IPS-15b (cell line): ENCODE results near the gene INTS7.
"Not testable (repeated sequence)": the region's sequence is repeated elsewhere in the genome, so short reads cannot be mapped to it uniquely, and the experiment has no call there.

Experiments
- H3K27me3 ChIP-seq: one replicate; pipeline ENCODE4 v1.6.1; 2013; ENCODE audit warnings: low read length; ENCODE audit not compliant: control insufficient read depth, insufficient read depth
- H3K36me3 ChIP-seq: one replicate; pipeline ENCODE4 v1.6.1; 2013; ENCODE audit warnings: low read length; ENCODE audit not compliant: control insufficient read depth, insufficient read depth
- H3K4me1 ChIP-seq: one replicate; pipeline ENCODE4 v1.6.1; 2013; ENCODE audit warnings: mild to moderate bottlenecking, low read length; ENCODE audit not compliant: control insufficient read depth, insufficient read depth
- H3K4me3 ChIP-seq: one replicate; pipeline ENCODE4 v1.5.1; 2013; ENCODE audit warnings: low read depth, low read length
- H3K9ac ChIP-seq: one replicate; pipeline ENCODE4 v1.6.1; 2013; ENCODE audit warnings: low read depth, mild to moderate bottlenecking, low read length
- H3K9me3 ChIP-seq: one replicate; pipeline ENCODE4 v1.6.1; 2013; ENCODE audit warnings: mild to moderate bottlenecking, low read length; ENCODE audit not compliant: control insufficient read depth, insufficient read depth

The INTS7 gene

GRCh38 chr1:211924256-211924655 is 111.1 kb downstream of the INTS7 start:
- Histone ChIP-seq H3K4me1 (peaks cover 14% of the 10 kb centered on the region), H3K36me3 (no peaks in the 10 kb centered on the region), H3K9ac (no peak overlapping the region), H3K27me3 (no peaks in the 10 kb centered on the region), H3K9me3 (no peaks in the 10 kb centered on the region), H3K4me3 (no peak overlapping the region)

DNA sequence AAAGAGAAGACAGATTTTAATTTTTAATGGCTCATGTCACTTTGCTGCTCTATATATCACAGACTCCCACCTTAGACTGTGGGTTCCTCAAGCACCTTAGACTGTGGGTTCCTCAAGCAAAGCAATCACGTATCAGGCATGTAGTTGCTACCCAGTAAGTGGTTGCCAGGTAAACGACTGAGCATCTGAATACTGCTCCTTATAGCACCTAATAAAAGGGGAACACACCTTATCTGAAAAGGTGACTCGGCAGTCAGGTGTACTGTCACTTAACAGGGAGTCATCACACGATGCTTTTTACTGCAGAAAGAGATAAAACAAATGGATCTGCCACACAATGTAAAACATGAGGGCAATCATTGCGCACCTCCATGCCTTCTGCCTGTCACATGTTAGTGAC is 112.3 kb downstream of the INTS7 start:
- Histone ChIP-seq H3K4me3 (no peak overlapping the region), H3K36me3 (no peaks in the 10 kb centered on the region), H3K27me3 (no peaks in the 10 kb centered on the region), H3K9me3 (no peaks in the 10 kb centered on the region), H3K9ac (no peak overlapping the region), H3K4me1 (peaks cover 2% of the 10 kb centered on the region)

DNA sequence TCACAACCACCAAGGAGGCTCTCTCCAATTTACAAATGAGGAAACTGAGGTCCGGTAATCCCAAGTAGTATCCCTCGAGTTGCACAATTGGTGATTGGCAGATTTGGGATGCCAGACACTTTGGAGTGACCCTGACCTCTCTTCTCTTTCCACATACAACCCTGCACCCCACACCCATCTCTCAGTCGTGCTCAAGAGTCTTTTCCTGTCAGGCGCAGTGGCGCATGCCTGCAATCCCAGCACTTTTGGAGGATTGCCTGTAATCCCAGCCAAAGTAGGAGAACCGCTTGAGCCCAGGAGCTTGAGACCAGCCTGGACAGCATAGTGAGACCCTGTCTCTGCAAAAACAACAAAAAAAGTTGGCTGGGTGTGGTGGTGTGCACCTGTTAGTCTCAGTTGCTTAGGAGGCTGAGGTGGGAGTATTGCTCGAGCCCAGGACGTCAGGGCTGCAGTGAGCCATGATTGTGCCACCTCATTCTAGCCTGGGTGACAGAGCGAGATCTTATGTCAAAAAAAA is 113.7 kb downstream of the INTS7 start:
- Histone ChIP-seq H3K36me3 (no peaks in the 10 kb centered on the region), H3K9ac (no peak overlapping the region), H3K9me3 (no peaks in the 10 kb centered on the region), H3K27me3 (peaks cover 2% of the 10 kb centered on the region), H3K4me1 (no peaks in the 10 kb centered on the region), H3K4me3 (no peak overlapping the region)

DNA sequence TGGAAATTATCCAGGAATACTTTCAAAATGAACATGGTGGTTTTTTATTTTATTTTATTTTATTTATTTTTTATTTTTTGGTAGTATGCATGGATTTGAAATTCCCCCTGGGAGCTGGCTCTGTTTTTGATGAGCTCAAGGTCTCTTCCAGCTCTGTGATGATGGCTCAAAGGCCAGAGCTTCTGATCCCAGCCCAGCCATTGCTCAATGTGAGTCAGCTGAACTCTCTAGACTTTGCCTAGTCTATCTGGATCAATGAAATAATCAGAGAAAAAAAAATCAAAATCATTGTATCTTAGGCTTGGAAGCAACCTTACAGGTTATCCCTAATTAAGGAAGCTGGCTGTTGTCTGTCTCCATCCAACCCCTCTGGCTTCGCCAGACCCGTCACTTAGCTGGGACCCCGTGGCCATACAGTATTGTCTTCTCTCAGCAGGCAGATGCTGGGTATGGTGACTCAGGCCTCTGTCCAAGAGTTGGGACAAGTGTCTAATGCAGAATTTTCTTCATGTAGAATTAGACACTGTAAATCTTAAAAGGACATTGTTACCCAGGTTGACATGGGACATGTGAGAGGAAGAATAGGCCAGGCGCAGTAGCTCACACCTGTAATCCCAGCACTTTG is 114.6 kb downstream of the INTS7 start:
- peaks cover 2% of the 10 kb centered on the region for H3K27me3 ChIP-seq
- H3K36me3 ChIP-seq = no peaks in the 10 kb centered on the region
- H3K9me3 ChIP-seq = no peaks in the 10 kb centered on the region
- H3K4me3 ChIP-seq = no peak overlapping the region
- no peak overlapping the region for H3K9ac ChIP-seq
- no peaks in the 10 kb centered on the region for H3K4me1 ChIP-seq

GRCh38 chr1:211920141-211920572 is 115.2 kb downstream of the INTS7 start:
- no peak overlapping the region for H3K4me3 ChIP-seq
- H3K27me3 ChIP-seq = peaks cover 2% of the 10 kb centered on the region
- no peak overlapping the region for H3K9ac ChIP-seq
- H3K4me1 ChIP-seq = no peaks in the 10 kb centered on the region
- H3K36me3 ChIP-seq = no peaks in the 10 kb centered on the region
- H3K9me3 ChIP-seq = no peaks in the 10 kb centered on the region

GRCh38 chr1:211918843-211919414 is 116.4 kb downstream of the INTS7 start:
- H3K27me3 ChIP-seq = peaks cover 2% of the 10 kb centered on the region
- H3K36me3 ChIP-seq = no peaks in the 10 kb centered on the region
- H3K4me1 ChIP-seq = no peaks in the 10 kb centered on the region
- H3K4me3 ChIP-seq = no peak overlapping the region
- no peak overlapping the region for H3K9ac ChIP-seq
- no peaks in the 10 kb centered on the region for H3K9me3 ChIP-seq

DNA sequence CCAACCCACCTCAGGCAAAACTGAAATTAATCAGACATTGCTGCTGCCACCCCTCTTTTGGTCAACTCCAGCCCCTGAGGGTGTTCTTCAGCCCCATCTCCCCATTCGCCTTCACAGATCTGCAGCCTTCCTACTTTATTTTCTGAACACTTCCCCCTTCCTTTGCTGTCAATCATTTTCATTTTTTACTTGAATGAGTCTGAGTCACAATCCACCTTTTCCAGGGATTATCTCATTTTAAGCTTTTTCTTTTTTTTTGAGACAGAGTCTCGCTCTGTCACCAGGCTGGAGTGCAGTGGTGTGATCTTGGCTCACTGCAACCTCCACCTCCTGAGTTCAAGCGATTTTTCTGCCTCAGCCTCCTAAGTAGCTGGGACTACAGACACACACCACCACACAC is 118.9 kb downstream of the INTS7 start:
- not testable (repeated sequence) for H3K9me3 ChIP-seq, H3K4me1 ChIP-seq, H3K9ac ChIP-seq, H3K4me3 ChIP-seq, H3K27me3 ChIP-seq, H3K36me3 ChIP-seq

DNA sequence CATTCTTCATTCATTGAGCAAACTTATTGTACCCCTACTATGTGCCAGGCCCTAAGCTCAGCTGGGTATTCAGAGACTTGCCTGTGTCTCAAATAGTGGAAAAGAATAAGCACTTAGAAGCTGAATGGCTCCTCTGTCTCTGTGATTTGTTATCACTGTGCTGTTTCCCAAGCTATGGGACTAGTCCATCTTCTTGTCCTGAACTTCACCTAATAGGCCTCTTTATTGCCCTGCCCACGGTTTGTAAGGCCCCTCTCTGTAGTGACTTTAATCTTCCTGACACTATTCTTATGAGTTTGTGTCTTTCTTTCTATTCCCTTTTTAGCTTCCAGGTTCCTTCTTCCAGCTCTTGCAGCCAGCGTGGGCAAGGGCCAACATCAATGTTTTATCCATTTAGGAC is 119.4 kb downstream of the INTS7 start:
- Histone ChIP-seq H3K27me3 (peaks cover 2% of the 10 kb centered on the region), H3K4me1 (no peaks in the 10 kb centered on the region), H3K4me3 (no peak overlapping the region), H3K36me3 (no peaks in the 10 kb centered on the region), H3K9me3 (no peaks in the 10 kb centered on the region), H3K9ac (no peak overlapping the region)

DNA sequence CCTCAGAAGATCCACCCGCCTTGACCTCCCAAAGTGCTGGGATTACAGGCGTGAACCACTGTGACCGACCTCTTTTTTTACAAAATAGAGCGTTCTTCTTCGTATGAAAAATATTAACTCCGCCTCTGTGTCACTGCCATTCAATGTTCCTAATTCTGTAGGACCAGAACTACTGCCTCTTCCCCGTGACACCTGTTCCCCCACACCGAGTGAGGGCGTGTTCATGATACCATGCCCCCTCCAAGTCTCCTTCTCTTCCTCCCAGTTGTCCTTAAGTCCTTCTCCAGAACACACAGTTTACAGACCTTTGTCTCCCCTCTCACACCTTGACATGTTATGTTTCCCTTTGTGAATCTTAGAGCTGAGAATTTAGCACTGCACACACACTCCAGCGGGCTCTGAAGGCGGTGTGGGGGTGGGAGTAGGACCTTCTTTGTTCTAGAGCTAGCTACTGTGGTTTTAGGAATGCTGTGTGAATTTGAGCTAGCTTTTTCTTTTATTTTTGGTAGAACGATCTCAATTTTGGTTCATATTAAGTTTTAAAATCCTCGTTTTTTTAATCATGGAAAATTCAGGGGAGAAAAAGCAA is 122.4 kb downstream of the INTS7 start:
- no peaks in the 10 kb centered on the region for H3K9me3 ChIP-seq
- peaks cover 2% of the 10 kb centered on the region for H3K27me3 ChIP-seq
- H3K4me3 ChIP-seq = no peak overlapping the region
- H3K9ac ChIP-seq = no peak overlapping the region
- no peaks in the 10 kb centered on the region for H3K4me1 ChIP-seq
- no peaks in the 10 kb centered on the region for H3K36me3 ChIP-seq

- no peak overlapping the region for H3K4me3 ChIP-seq
- H3K9ac ChIP-seq = no peak overlapping the region
- no peaks in the 10 kb centered on the region for H3K27me3 ChIP-seq
- no peaks in the 10 kb centered on the region for H3K36me3 ChIP-seq
- no peaks in the 10 kb centered on the region for H3K4me1 ChIP-seq
- H3K9me3 ChIP-seq = no peaks in the 10 kb centered on the region
Observed at GRCh38 chr1:211912038-211912437, 123.3 kb downstream of the INTS7 start.

GRCh38 chr1:211910913-211911485 is 124.4 kb downstream of the INTS7 start:
- no peaks in the 10 kb centered on the region for H3K36me3 ChIP-seq
- no peak overlapping the region for H3K4me3 ChIP-seq
- no peaks in the 10 kb centered on the region for H3K27me3 ChIP-seq
- H3K9me3 ChIP-seq = no peaks in the 10 kb centered on the region
- no peaks in the 10 kb centered on the region for H3K4me1 ChIP-seq
- no peak overlapping the region for H3K9ac ChIP-seq
